H1 (cell line): Measurements from ENCODE around the gene LSR. TPM values are rescaled to one million over a fixed set of nuclear protein-coding genes. Genes with fewer than 3 reads are reported as not detected.

Experiments used
- CTBP2 ChIP-seq: IDR thresholded peaks from 2 replicates; pipeline ENCODE4 v1.7.0; 2011; ENCODE audit warnings: borderline replicate concordance, mild to moderate bottlenecking, moderate library complexity, mixed read lengths, low read length; ENCODE audit not compliant: insufficient read depth, insufficient read length
- EGR1 ChIP-seq: IDR thresholded peaks from 2 replicates; pipeline ENCODE4 v1.6.1; 2011; ENCODE audit warnings: low read depth, low read length, borderline replicate concordance
- polyA plus RNA-seq, 7 experiments: library from polyadenylated mRNA; depleted of rRNA in 3 of 7; stranded (reverse) in 5 of 7; unstranded in 2 of 7; fragments of >200 nt in 5 of 7; fragments of 200-250 nt in 2 of 7; gene quantifications; 1 replicate in 5 of 7; 2 replicates in 1 of 7; 4 replicates in 1 of 7; pipeline versions ENCODE4 v1.2.1 to v1.2.3, GENCODE V29; 2011 to 2013; ENCODE audit warnings: missing spikeins in 2 of 7, mixed read lengths in 2 of 7
- total RNA-seq: library from RNA; stranded (reverse); fragmentation: NEBNext Ultra II Directional; extraction: Animal tissue kit (Norgen Biotek cat#: 25700); gene quantifications from 2 replicates; pipeline ENCODE4 v1.2.1, GENCODE V29; 2021

The LSR gene
- total and polyA plus RNA-seq, 2 of the 8 experiments (the other 6 are each of a cell fraction or from before 2014, with no cell fraction given) = 159 to 186 TPM

DNA sequence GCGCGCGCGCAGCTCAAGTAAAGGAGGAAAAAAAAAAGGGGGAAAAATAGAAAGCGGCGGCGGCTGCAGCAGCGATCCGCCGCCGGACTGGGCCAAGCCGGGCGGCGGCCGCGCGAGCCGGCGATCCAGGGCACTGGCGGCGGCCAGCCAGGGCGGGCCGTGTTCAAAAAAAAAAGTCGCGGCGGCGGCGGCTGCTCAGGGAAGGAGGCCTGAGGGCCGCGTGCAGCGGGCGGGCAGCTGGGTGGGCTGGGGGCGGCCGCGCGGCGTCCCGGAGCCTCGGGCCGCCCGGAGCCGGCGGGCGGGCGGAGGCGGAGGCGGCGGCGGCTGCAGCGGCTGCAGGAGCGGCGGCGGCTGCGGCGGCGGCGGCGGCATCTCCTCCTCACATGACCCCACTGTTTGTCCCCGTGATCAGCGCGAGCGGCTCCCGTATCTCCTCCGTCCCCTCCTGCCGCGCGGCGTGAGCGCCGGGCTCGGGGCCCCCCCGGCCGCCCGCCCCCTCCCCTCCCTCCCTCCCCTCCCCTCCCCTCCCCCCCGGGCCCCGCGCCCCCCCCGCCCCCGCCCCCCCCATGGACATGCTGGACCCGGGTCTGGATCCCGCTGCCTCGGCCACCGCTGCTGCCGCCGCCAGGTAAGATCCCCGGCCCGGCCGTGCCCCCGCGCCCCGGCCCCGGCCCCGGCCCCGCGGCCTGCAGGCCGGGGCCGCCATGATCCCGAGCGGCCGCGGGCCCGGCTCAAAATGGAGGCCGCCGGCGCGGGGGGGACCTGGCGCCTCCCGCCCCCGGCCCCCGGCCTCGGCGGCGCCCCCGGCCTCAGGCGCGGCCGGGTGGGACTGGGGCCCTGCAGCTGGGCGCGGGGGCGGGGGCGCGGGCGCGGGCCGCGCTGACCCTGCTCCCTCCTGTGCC lies 20.0 kb downstream of the LSR start, which contains the start of gene USF2 (continued):
- TF ChIP-seq EGR1 (no peak), CTBP2 (no peak)
